Testis (tissue), 2 donors: ENCODE results near the gene BNIPL.

Experiments used
- POLR2A ChIP-seq: fragments of 450-650 bp; IDR thresholded peaks from one replicate; pipeline ENCODE4 v1.6.1; 2017; ENCODE audit warnings: antibody characterized with exemption, mild to moderate bottlenecking, moderate library complexity
- TF ChIP-seq, protein P1 (sequence below), 3 experiments: fragments of 450-650 bp in 2 of 3; fragments of 200-600 bp in 1 of 3; sonication (generic) in 1 of 3; IDR thresholded peaks; one replicate each; pipeline ENCODE4 v1.5.1; 2016 to 2019; ENCODE audit warnings: antibody characterized with exemption in 3 of 3, mild to moderate bottlenecking in 2 of 3, moderate library complexity in 1 of 3

GRCh38 chr1:151012684-151013471 is 23.5 kb upstream of the BNIPL start:
- TF ChIP-seq, protein P1, sequence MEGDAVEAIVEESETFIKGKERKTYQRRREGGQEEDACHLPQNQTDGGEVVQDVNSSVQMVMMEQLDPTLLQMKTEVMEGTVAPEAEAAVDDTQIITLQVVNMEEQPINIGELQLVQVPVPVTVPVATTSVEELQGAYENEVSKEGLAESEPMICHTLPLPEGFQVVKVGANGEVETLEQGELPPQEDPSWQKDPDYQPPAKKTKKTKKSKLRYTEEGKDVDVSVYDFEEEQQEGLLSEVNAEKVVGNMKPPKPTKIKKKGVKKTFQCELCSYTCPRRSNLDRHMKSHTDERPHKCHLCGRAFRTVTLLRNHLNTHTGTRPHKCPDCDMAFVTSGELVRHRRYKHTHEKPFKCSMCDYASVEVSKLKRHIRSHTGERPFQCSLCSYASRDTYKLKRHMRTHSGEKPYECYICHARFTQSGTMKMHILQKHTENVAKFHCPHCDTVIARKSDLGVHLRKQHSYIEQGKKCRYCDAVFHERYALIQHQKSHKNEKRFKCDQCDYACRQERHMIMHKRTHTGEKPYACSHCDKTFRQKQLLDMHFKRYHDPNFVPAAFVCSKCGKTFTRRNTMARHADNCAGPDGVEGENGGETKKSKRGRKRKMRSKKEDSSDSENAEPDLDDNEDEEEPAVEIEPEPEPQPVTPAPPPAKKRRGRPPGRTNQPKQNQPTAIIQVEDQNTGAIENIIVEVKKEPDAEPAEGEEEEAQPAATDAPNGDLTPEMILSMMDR (IDR thresholded peaks at IDR 0.05): no peak
- TF ChIP-seq POLR2A: no peak
